Thyroid gland (tissue), 4 donors: Measurements from ENCODE around the gene NDUFS8.

Experiments used
- POLR2A ChIP-seq, 2 donors: fragments of 450-650 bp; IDR thresholded peaks; one replicate each; pipeline ENCODE4 v1.6.1; 2017; ENCODE audit warnings: antibody characterized with exemption in 2 of 2, mild to moderate bottlenecking in 2 of 2, moderate library complexity in 1 of 2
- TF ChIP-seq, protein P1 (sequence below), 6 experiments: fragments of 200-600 bp in 3 of 6; fragments of 450-650 bp in 3 of 6; sonication (generic) in 3 of 6; IDR thresholded peaks; one replicate each; pipeline ENCODE4 v1.5.1; 2016 to 2019; ENCODE audit warnings: antibody characterized with exemption in 6 of 6, mild to moderate bottlenecking in 2 of 6, inconsistent platforms in 1 of 6, moderate library complexity in 1 of 6

- TF ChIP-seq, protein P1, sequence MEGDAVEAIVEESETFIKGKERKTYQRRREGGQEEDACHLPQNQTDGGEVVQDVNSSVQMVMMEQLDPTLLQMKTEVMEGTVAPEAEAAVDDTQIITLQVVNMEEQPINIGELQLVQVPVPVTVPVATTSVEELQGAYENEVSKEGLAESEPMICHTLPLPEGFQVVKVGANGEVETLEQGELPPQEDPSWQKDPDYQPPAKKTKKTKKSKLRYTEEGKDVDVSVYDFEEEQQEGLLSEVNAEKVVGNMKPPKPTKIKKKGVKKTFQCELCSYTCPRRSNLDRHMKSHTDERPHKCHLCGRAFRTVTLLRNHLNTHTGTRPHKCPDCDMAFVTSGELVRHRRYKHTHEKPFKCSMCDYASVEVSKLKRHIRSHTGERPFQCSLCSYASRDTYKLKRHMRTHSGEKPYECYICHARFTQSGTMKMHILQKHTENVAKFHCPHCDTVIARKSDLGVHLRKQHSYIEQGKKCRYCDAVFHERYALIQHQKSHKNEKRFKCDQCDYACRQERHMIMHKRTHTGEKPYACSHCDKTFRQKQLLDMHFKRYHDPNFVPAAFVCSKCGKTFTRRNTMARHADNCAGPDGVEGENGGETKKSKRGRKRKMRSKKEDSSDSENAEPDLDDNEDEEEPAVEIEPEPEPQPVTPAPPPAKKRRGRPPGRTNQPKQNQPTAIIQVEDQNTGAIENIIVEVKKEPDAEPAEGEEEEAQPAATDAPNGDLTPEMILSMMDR (IDR thresholded peaks at IDR 0.05): no peak
- TF ChIP-seq POLR2A (IDR thresholded peaks at IDR 0.05): no peak
Measured at GRCh38 chr11:68065841-68066240, 35.4 kb downstream of the NDUFS8 start.
